ENCODE data around the gene SCFD2.
"Not testable (repeated sequence)": the region's sequence is repeated elsewhere in the genome, so short reads cannot be mapped to it uniquely, and the experiment has no call there.

The SCFD2 gene

GRCh38 chr4:53040851-53041250 lies 325.0 kb downstream of the SCFD2 start:
- DNase-seq: no peak

GRCh38 chr4:53040459-53040815 lies 325.4 kb downstream of the SCFD2 start:
- DNase-seq: peak; percentile 3

- peak; percentile 28 for DNase-seq
Measured at GRCh38 chr4:53039741-53040458, 326.0 kb downstream of the SCFD2 start.

GRCh38 chr4:53037892-53038291 lies 328.0 kb downstream of the SCFD2 start:
- DNase-seq: no peak

- DNase-seq: not testable (repeated sequence)
Measured at GRCh38 chr4:53032908-53033307, 333.0 kb downstream of the SCFD2 start.

- DNase-seq: no peak
Measured at GRCh38 chr4:53026233-53026632, 339.6 kb downstream of the SCFD2 start.

- no peak for DNase-seq
Measured at GRCh38 chr4:53023677-53024299, 342.1 kb downstream of the SCFD2 start.

- no peak for DNase-seq
Measured at GRCh38 chr4:53022513-53023100, 343.3 kb downstream of the SCFD2 start.

- no peak for DNase-seq
Measured at GRCh38 chr4:53021754-53022512, 343.9 kb downstream of the SCFD2 start.

- no peak for DNase-seq
Measured at GRCh38 chr4:53019485-53020382, 346.1 kb downstream of the SCFD2 start.

- no peak for DNase-seq
Measured at GRCh38 chr4:53018471-53018870, 347.4 kb downstream of the SCFD2 start.

- no peak for DNase-seq
Measured at GRCh38 chr4:53016099-53016820, 349.6 kb downstream of the SCFD2 start.

- DNase-seq: peak; percentile 12
Measured at GRCh38 chr4:53015681-53016080, 350.2 kb downstream of the SCFD2 start.

- DNase-seq: no peak
Measured at GRCh38 chr4:53014881-53015280, 351.0 kb downstream of the SCFD2 start.

- no peak for DNase-seq
Measured at GRCh38 chr4:53013873-53014775, 351.7 kb downstream of the SCFD2 start.

GRCh38 chr4:53012738-53013137 lies 353.1 kb downstream of the SCFD2 start:
- DNase-seq: peak; percentile 4

- no peak for DNase-seq
Measured at GRCh38 chr4:53011259-53011905, 354.5 kb downstream of the SCFD2 start.

GRCh38 chr4:53010318-53010717 lies 355.5 kb downstream of the SCFD2 start:
- DNase-seq: no peak

- no peak for DNase-seq
Measured at GRCh38 chr4:53009824-53010223, 356.0 kb downstream of the SCFD2 start.

GRCh38 chr4:53007024-53007423 lies 358.8 kb downstream of the SCFD2 start:
- no peak for DNase-seq

Data from suppressor macrophage treated with lipopolysaccharide for 4 hours (primary cell).